DOHH2 (cell line): Measurements from ENCODE around the gene PLXND1.

ENCODE experiments used
- H3F3A ChIP-seq: fragments of 200-600 bp; sonication (generic), shearing (Covaris generic); 2 replicates; pipeline ENCODE4 v1.6.0; 2016; ENCODE audit warnings: antibody characterized with exemption, mild to moderate bottlenecking; ENCODE audit not compliant: control insufficient read depth, insufficient read depth
- H3K27ac ChIP-seq: fragments of 200-600 bp; sonication (generic); 2 replicates; pipeline ENCODE4 v1.5.1; 2014; ENCODE audit warnings: low read depth, mild to moderate bottlenecking, low read length, moderate library complexity
- H3K27me3 ChIP-seq: fragments of 200-600 bp; sonication (generic); 2 replicates; pipeline ENCODE4 v1.6.1; 2014; ENCODE audit warnings: mild to moderate bottlenecking, low read length, mixed read lengths; ENCODE audit not compliant: control insufficient read depth
- H3K36me3 ChIP-seq: fragments of 200-600 bp; sonication (generic); 2 replicates; pipeline ENCODE4 v1.6.1; 2014; ENCODE audit warnings: mild to moderate bottlenecking, low read length, moderate library complexity, mixed read lengths; ENCODE audit not compliant: control insufficient read depth
- H3K4me1 ChIP-seq: fragments of 200-600 bp; sonication (generic); 2 replicates; pipeline ENCODE4 v1.6.1; 2014; ENCODE audit warnings: mild to moderate bottlenecking, low read length, mixed read lengths; ENCODE audit not compliant: control insufficient read depth
- H3K4me2 ChIP-seq: fragments of 200-600 bp; sonication (generic); 2 replicates; pipeline ENCODE4 v1.6.0; 2014; ENCODE audit warnings: mild to moderate bottlenecking, low read length, moderate library complexity
- H3K4me3 ChIP-seq: fragments of 200-600 bp; sonication (generic); 2 replicates; pipeline ENCODE4 v1.5.1; 2014; ENCODE audit warnings: mild to moderate bottlenecking, low read length, mixed read lengths
- H3K79me2 ChIP-seq: fragments of 200-600 bp; sonication (generic); 2 replicates; pipeline ENCODE4 v1.6.1; 2014; ENCODE audit warnings: mild to moderate bottlenecking, low read length, mixed read lengths; ENCODE audit not compliant: control insufficient read depth
- H3K9me2 ChIP-seq: fragments of 200-600 bp; sonication (generic); replicated peaks from 2 replicates; pipeline ENCODE4 v1.6.1; 2014; ENCODE audit warnings: mild to moderate bottlenecking, low read length, mixed read lengths; ENCODE audit not compliant: control insufficient read depth
- H3K9me3 ChIP-seq: fragments of 200-600 bp; sonication (generic); 2 replicates; pipeline ENCODE4 v1.6.1; 2014; ENCODE audit warnings: antibody characterized with exemption, low read length, mixed read lengths; ENCODE audit not compliant: control insufficient read depth, insufficient read depth
- H4K20me1 ChIP-seq: fragments of 200-600 bp; sonication (generic); 2 replicates; pipeline ENCODE4 v1.6.0; 2014; ENCODE audit warnings: low read depth, mild to moderate bottlenecking, antibody characterized with exemption, low read length, moderate library complexity; ENCODE audit not compliant: control insufficient read depth, insufficient read depth
- CTCF ChIP-seq: fragments of 200-600 bp; sonication (generic); IDR thresholded peaks from one replicate; pipeline ENCODE4 v1.5.1; 2014; ENCODE audit warnings: antibody characterized with exemption, mild to moderate bottlenecking, low read depth, low read length; ENCODE audit not compliant: poor library complexity, severe bottlenecking
- EZH2phosphoT487 ChIP-seq: fragments of 200-600 bp; sonication (generic); IDR thresholded peaks from 2 replicates; pipeline ENCODE4 v1.6.1; 2017; ENCODE audit warnings: borderline replicate concordance, mild to moderate bottlenecking, antibody characterized with exemption, low read length, moderate library complexity, mixed read lengths

PLXND1 gene

GRCh38 chr3:129574206-129574605 is 32.3 kb downstream of the PLXND1 start:
- Histone ChIP-seq H3K27me3 (no peaks in the 10 kb centered on the region), H3K9me2 (no peaks in the 10 kb centered on the region), H3K4me2 (no peak overlapping the region), H3K4me3 (no peak overlapping the region), H3K4me1 (peaks cover 54% of the 10 kb centered on the region), H3K9me3 (no peaks in the 10 kb centered on the region), H3K79me2 (no peaks in the 10 kb centered on the region), H4K20me1 (no peaks in the 10 kb centered on the region), H3K36me3 (no peaks in the 10 kb centered on the region), H3K27ac (no peak overlapping the region), H3F3A (0 out of 2 replicates have a peak, but pooled peaks cover 3% of the 10 kb centered on the region)
- no peak for TF ChIP-seq CTCF
- TF ChIP-seq EZH2phosphoT487 = no peak

- Histone ChIP-seq H3F3A (0 out of 2 replicates have a peak, but pooled peaks cover 3% of the 10 kb centered on the region), H3K4me3 (no peak overlapping the region), H3K9me2 (no peaks in the 10 kb centered on the region), H3K79me2 (no peaks in the 10 kb centered on the region), H3K36me3 (no peaks in the 10 kb centered on the region), H3K4me2 (no peak overlapping the region), H3K27me3 (no peaks in the 10 kb centered on the region), H4K20me1 (no peaks in the 10 kb centered on the region), H3K9me3 (no peaks in the 10 kb centered on the region), H3K27ac (no peak overlapping the region), H3K4me1 (peaks cover 48% of the 10 kb centered on the region)
- TF ChIP-seq EZH2phosphoT487 (no peak), CTCF (no peak)
Measured at GRCh38 chr3:129573493-129573892, 33.0 kb downstream of the PLXND1 start.

GRCh38 chr3:129572603-129573002 is 33.9 kb downstream of the PLXND1 start:
- no peaks in the 10 kb centered on the region for H3K9me3 ChIP-seq
- H3F3A ChIP-seq = 0 out of 2 replicates have a peak, but pooled peaks cover 3% of the 10 kb centered on the region
- TF ChIP-seq EZH2phosphoT487 (no peak), CTCF (no peak)
- H3K4me3 ChIP-seq = no peak overlapping the region
- peaks cover 39% of the 10 kb centered on the region for H3K4me1 ChIP-seq
- H3K9me2 ChIP-seq = no peaks in the 10 kb centered on the region
- H3K36me3 ChIP-seq = no peaks in the 10 kb centered on the region
- no peaks in the 10 kb centered on the region for H3K27me3 ChIP-seq
- no peak overlapping the region for H3K4me2 ChIP-seq
- no peaks in the 10 kb centered on the region for H3K79me2 ChIP-seq
- H4K20me1 ChIP-seq = no peaks in the 10 kb centered on the region
- H3K27ac ChIP-seq = no peak overlapping the region
